Measurements from ENCODE around the gene MAGOH. TPM values are rescaled to one million over a fixed set of nuclear protein-coding genes. Genes with fewer than 3 reads are reported as not detected.
A peak's percentile ranks its signal among the peaks of the same experiment; 100 is the strongest.

Gene MAGOH
- total RNA-seq, 1 donor, result 24.2 TPM

- TF ChIP-seq, protein P1, sequence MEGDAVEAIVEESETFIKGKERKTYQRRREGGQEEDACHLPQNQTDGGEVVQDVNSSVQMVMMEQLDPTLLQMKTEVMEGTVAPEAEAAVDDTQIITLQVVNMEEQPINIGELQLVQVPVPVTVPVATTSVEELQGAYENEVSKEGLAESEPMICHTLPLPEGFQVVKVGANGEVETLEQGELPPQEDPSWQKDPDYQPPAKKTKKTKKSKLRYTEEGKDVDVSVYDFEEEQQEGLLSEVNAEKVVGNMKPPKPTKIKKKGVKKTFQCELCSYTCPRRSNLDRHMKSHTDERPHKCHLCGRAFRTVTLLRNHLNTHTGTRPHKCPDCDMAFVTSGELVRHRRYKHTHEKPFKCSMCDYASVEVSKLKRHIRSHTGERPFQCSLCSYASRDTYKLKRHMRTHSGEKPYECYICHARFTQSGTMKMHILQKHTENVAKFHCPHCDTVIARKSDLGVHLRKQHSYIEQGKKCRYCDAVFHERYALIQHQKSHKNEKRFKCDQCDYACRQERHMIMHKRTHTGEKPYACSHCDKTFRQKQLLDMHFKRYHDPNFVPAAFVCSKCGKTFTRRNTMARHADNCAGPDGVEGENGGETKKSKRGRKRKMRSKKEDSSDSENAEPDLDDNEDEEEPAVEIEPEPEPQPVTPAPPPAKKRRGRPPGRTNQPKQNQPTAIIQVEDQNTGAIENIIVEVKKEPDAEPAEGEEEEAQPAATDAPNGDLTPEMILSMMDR (IDR thresholded peaks at IDR 0.05; ENCODE audit: insufficient read depth, low read length), result no peak
- DNase-seq (ENCODE audit: low read depth), result no peak
Measured at GRCh38 chr1:53242381-53242780, 4.1 kb upstream of the MAGOH start.

DNA sequence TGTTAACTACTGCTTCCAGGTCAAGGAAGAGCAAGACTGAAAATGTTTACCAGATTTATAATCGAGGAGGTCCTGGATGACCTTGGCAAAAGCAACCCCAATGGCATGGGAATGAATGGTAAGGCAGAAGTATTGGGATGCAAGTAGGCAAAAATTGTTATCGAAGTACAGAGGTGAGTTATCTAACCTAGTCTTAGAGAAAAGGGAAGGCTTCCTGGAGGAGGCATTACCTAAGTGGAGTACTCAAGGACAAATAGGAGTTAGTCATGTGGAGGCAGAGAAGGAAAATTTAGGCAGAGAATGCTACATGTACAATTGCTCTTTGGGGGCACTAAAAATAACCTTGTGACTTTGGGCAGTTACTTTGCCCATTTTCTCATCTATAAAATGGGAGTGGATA, 3.5 kb upstream of the MAGOH start:
- TF ChIP-seq, protein P1 (IDR thresholded peaks at IDR 0.05; ENCODE audit: insufficient read depth, low read length), result no peak
- H3K4me3 ChIP-seq (ENCODE audit: low read depth, low read length), result no peak overlapping the region
- no peak for DNase-seq (ENCODE audit: low read depth)

More at GRCh38 chr1:53242381-53242780, 4.1 kb upstream of the MAGOH start:
- H3K4me3 ChIP-seq (ENCODE audit: low read depth, low read length), result no peak overlapping the region

- DNase-seq (ENCODE audit: low read depth), result no peak
- TF ChIP-seq, protein P1 (IDR thresholded peaks at IDR 0.05; ENCODE audit: insufficient read depth, low read length), result no peak
- peak overlapping the region; percentile 100 for H3K4me3 ChIP-seq (ENCODE audit: low read depth, low read length)
Measured at GRCh38 chr1:53237638-53238037, 680 bp downstream of the MAGOH start.

DNA sequence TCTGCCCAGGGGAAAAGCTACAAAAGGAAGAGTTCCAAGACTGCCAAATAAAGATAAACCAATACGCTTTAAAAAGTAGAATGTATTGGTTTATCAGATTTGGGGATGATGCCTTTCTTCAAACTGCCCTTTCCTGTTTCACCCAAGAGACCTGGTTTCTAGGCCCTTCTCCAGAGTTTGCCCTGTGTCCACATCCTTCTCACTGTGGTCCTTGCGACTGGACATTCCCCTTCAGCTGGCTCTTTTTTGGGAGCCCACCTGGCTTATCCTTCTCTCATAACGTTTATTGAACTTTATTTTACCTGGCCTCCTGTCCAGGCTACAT, 17.4 kb downstream of the MAGOH start:
- peak overlapping the region; percentile 97 for H3K4me3 ChIP-seq (ENCODE audit: low read depth, low read length)
- no peak for DNase-seq (ENCODE audit: low read depth)
- TF ChIP-seq, protein P1 (IDR thresholded peaks at IDR 0.05; ENCODE audit: insufficient read depth, low read length), result no peak

DNA sequence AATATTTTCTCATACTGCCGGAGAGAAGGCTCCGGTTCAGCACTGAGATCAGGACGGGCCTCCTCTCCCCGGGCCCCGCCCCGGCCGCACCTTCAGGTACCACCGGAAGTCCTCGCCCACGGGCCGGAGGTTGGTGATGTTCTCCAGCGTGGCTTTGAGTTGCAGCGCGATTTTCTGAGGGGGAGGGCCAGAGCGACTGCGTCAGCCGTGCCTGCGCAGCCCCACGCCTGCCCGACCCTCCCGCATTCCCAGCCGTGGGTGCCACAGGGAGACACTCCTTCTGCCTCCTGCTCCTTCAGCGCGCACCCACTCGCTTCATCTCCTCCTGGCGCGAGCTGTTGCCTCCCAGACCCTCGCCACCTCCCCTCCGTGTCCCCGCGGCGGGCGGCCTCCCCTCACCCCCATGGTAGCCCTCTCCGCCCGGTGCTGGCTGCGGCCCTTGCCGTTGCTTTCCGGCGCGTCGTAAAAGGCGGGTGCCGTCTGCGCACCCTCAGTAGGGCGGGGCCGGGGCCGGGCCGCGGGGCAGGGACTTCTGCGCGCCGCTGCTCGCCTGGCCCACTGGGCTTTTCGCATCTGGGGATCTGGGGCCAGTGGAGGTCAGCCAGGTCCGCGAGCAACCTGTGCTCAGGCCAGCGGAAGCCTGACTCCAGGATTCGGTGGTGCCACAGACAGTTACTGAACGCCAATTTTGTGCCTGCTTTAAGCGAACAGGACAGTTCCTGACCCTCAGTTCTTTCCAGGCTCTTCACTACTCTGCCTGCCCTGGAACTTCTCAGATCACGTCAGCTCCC, 18.0 kb downstream of the MAGOH start, which contains the start of gene CZIB:
Gene CZIB, minus strand, starts transcription at position 464 of the 791 bp plus-strand sequence. Its CDS starts 59 bp downstream, at position 405.
- peak; percentile 87 for DNase-seq (ENCODE audit: low read depth)
- TF ChIP-seq, protein P1 (IDR thresholded peaks at IDR 0.05; ENCODE audit: insufficient read depth, low read length), result no peak
- H3K4me3 ChIP-seq (ENCODE audit: low read depth, low read length), result peak within 1 kb of the TSS; percentile 97

DNA sequence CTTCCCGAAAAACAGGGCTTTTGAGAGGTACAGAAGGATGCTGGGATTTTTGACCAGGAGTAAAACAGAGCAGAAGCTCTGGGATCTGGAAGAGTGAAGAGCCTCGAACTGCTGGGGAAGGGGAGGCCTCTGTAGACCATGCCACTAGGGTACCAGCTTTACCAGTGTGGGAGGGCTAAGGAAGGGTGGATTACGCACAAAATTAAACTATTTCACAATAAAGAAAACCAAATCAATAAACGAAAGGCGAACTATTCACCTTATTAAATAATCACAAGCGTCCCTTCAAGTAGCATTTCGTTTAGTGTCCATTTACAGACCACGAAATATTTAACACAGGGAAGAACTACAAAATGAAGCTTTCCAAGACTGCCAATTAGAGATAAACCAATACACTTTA, 18.6 kb downstream of the MAGOH start:
- DNase-seq (ENCODE audit: low read depth), result peak; percentile 3

More for the DNA sequence above, 18.6 kb downstream of the MAGOH start:
- H3K4me3 ChIP-seq (ENCODE audit: low read depth, low read length), result peak overlapping the region; percentile 97
- TF ChIP-seq, protein P1 (IDR thresholded peaks at IDR 0.05; ENCODE audit: insufficient read depth, low read length), result no peak

All from fibroblast of the aortic adventitia (primary cell).